Nephron progenitor cell (in vitro differentiated cells): ENCODE measurements around the gene HCFC1.

Experiments used
- DNase-seq: peaks from one replicate; pipeline ENCODE4 v3.0.0; 2021
- H3K27ac Mint-ChIP-seq: 2 replicates; pipeline ENCODE4 v1.8.0; 2021; ENCODE audit warnings: mild to moderate bottlenecking, moderate library complexity, mixed read lengths
- H3K27me3 Mint-ChIP-seq: 2 replicates; pipeline ENCODE4 v1.8.0; 2021; ENCODE audit warnings: mild to moderate bottlenecking, low read depth, mixed read lengths; ENCODE audit not compliant: poor library complexity
- H3K36me3 Mint-ChIP-seq: 2 replicates; pipeline ENCODE4 v1.8.0; 2021; ENCODE audit warnings: low read depth, mixed read lengths
- H3K4me1 Mint-ChIP-seq: 2 replicates; pipeline ENCODE4 v1.8.0; 2021; ENCODE audit warnings: mixed read lengths
- H3K4me3 Mint-ChIP-seq: 2 replicates; pipeline ENCODE4 v1.8.0; 2021; ENCODE audit warnings: mild to moderate bottlenecking, moderate library complexity, mixed read lengths
- H3K9me3 Mint-ChIP-seq: 2 replicates; pipeline ENCODE4 v1.8.0; 2021; ENCODE audit warnings: mild to moderate bottlenecking, moderate library complexity, mixed read lengths
- TF ChIP-seq, protein P1 (sequence below): fragments of 200-600 bp; sonication (generic); IDR thresholded peaks from 2 replicates; pipeline ENCODE4 v1.5.0; 2021; ENCODE audit warnings: antibody characterized with exemption

The HCFC1 gene

DNA sequence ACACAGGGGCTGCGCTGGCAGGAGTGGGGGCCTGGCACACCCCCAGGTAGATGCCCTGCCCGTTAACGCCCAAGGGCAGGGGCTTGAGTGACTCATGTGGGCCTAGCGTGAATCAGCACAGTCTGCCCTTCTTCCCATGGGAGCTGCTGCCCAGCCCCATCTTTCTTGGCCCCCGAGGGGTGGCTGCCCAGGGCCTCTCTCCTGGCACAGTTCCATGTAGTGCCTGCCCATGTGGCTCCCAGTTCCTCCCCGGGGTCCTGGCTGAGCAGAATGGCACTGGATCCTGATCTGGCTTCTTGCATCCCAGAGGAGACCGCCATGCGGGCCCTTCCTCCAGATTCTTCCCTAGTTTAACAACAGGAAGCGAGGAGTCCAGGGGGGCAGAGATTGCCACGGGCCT lies 69.2 kb downstream of the HCFC1 start:
- no peak for DNase-seq
- peaks cover 34% of the 10 kb centered on the region for H3K4me1 Mint-ChIP-seq
- TF ChIP-seq, protein P1, sequence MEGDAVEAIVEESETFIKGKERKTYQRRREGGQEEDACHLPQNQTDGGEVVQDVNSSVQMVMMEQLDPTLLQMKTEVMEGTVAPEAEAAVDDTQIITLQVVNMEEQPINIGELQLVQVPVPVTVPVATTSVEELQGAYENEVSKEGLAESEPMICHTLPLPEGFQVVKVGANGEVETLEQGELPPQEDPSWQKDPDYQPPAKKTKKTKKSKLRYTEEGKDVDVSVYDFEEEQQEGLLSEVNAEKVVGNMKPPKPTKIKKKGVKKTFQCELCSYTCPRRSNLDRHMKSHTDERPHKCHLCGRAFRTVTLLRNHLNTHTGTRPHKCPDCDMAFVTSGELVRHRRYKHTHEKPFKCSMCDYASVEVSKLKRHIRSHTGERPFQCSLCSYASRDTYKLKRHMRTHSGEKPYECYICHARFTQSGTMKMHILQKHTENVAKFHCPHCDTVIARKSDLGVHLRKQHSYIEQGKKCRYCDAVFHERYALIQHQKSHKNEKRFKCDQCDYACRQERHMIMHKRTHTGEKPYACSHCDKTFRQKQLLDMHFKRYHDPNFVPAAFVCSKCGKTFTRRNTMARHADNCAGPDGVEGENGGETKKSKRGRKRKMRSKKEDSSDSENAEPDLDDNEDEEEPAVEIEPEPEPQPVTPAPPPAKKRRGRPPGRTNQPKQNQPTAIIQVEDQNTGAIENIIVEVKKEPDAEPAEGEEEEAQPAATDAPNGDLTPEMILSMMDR = no peak
- no peak overlapping the region for H3K27ac Mint-ChIP-seq
- peaks cover 64% of the 10 kb centered on the region for H3K9me3 Mint-ChIP-seq
- H3K27me3 Mint-ChIP-seq = peaks cover 4% of the 10 kb centered on the region
- H3K36me3 Mint-ChIP-seq = peaks cover 5% of the 10 kb centered on the region
- H3K4me3 Mint-ChIP-seq = no peak overlapping the region

DNA sequence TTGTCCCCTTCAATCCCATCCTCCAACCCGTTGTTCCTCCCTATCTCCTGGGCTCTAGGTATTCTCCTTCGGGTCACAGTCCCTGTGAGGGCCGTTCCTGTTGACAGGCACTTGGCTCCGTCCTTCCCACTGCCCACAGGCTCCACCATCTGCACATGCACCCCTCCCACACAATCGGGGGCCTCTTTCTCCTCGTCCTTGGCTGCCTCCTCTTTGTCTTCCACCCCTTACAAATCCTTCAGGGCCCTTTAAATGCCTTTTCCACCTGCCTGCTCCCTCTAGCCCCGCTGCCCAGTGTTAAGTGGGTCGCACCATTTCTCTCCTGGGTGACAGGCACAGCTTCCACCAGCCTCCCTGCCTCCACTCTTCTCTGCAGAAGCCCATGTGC lies 69.9 kb downstream of the HCFC1 start:
- peaks cover 34% of the 10 kb centered on the region for H3K4me1 Mint-ChIP-seq
- TF ChIP-seq, protein P1 = no peak
- H3K27me3 Mint-ChIP-seq = peaks cover 4% of the 10 kb centered on the region
- no peak overlapping the region for H3K27ac Mint-ChIP-seq
- peaks cover 66% of the 10 kb centered on the region for H3K9me3 Mint-ChIP-seq
- peaks cover 5% of the 10 kb centered on the region for H3K36me3 Mint-ChIP-seq
- peak overlapping the region; percentile 24 for H3K4me3 Mint-ChIP-seq
- no peak for DNase-seq

DNA sequence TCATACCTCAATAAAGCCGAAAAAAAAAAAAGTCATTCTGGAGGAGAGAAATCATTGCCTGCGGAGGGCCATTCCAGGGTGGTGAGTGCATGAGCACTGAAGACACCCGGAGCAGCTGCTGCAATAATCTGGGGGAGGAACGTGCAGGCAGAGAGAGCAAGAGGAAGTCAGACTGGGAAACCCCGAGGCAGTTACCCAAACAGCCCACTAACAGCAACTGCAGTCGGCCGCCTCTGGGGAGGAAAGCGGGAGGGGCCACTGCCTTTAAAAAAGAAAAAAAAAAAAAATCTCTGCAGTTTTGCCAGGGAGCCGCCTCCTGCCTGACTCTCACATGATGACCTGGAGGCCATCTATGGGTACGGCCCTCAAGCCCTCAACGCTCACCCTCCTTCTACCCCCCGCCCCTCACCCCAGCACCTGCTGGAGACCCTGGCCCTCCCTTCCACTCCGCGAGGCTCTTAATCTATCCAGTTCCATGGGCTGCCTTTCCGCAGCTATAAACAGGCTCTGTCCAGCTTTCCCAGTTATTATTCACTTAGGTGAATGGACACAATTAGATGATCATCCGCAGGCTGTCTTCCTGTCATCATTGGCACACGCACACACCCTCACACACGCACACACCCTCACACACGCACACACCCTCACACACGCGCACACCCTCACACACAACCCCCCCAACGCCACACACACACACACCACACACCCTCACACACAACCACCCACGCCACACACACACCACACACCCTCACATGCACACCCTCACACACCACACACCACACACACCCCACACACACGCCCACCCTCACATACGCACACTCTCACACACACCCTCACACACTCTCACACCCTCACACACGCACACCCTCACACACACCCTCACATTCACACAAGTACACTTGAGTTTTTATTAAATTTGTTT lies 70.5 kb downstream of the HCFC1 start:
- TF ChIP-seq, protein P1 = no peak
- Mint-ChIP-seq H3K27me3 (peaks cover 8% of the 10 kb centered on the region), H3K27ac (no peak overlapping the region), H3K4me3 (peak overlapping the region; percentile 60), H3K4me1 (peaks cover 34% of the 10 kb centered on the region), H3K36me3 (peaks cover 5% of the 10 kb centered on the region), H3K9me3 (peaks cover 72% of the 10 kb centered on the region)
- no peak for DNase-seq

DNA sequence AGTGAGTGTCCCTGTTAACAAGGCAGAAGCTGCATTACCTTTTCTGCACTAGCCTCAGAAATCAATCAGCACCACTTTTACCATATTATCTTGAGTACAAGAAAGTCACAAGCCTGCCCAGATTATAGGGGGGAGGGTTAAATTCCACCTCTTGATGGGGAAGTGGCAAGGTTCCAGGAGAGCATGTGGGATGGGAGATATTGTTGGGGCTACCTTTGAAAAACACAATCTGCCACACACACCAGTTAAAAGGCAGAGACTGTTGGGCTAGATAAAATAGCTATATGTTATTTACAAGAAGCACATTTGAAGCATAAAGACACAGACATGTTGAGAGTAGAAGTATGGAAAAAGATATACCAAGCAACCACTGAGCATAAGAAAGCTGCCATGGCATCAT lies 73.7 kb downstream of the HCFC1 start:
- no peak overlapping the region for H3K27ac Mint-ChIP-seq
- H3K4me3 Mint-ChIP-seq = no peak overlapping the region
- peaks cover 78% of the 10 kb centered on the region for H3K9me3 Mint-ChIP-seq
- H3K27me3 Mint-ChIP-seq = peaks cover 8% of the 10 kb centered on the region
- H3K36me3 Mint-ChIP-seq = peaks cover 5% of the 10 kb centered on the region
- no peak for DNase-seq
- TF ChIP-seq, protein P1 = no peak
- peaks cover 35% of the 10 kb centered on the region for H3K4me1 Mint-ChIP-seq
